SK-N-MC (cell line): ENCODE measurements around the gene KCNQ4.
A peak's percentile ranks its signal among the peaks of the same experiment; 100 is the strongest.

Experiments used
- DNase-seq: peaks from one replicate; pipeline ENCODE4 v3.0.0-alpha.2; 2011; ENCODE audit warnings: low read depth, low spot score
- H3K27ac ChIP-seq: fragments of 200-600 bp; sonication (generic); 2 replicates; pipeline ENCODE4 v1.5.1; 2016; ENCODE audit warnings: mixed run types
- H3K36me3 ChIP-seq: fragments of 200-600 bp; sonication (generic); 2 replicates; pipeline ENCODE4 v1.6.1; 2017; ENCODE audit warnings: antibody characterized with exemption, low read length, mixed read lengths; ENCODE audit not compliant: insufficient read depth
- H3K4me3 ChIP-seq: fragments of 200-600 bp; sonication (generic); 2 replicates; pipeline ENCODE4 v1.5.1; 2016
- H3K9ac ChIP-seq: fragments of 200-600 bp; sonication (generic); 2 replicates; pipeline ENCODE4 v1.8.0; 2017; ENCODE audit warnings: mixed run types, mixed read lengths; ENCODE audit not compliant: insufficient read length
- H3K9me3 ChIP-seq: fragments of 200-600 bp; sonication (generic); 2 replicates; pipeline ENCODE4 v1.6.1; 2017; ENCODE audit warnings: low read depth, mild to moderate bottlenecking, antibody characterized with exemption, low read length, moderate library complexity, mixed read lengths
- EZH2 ChIP-seq: fragments of 200-600 bp; sonication (generic); IDR thresholded peaks from one replicate; pipeline ENCODE4 v1.6.1; 2017; ENCODE audit warnings: antibody characterized with exemption
- FOXP2 ChIP-seq: optimal IDR thresholded peaks from 2 replicates; pipeline ENCODE3; 2011; ENCODE audit warnings: mild to moderate bottlenecking, moderate library complexity; ENCODE audit not compliant: insufficient read depth; ENCODE audit errors: extremely low read length, control extremely low read depth
- POLR2AphosphoS5 ChIP-seq: IDR thresholded peaks from 2 replicates; pipeline ENCODE4 v1.6.1; 2012; ENCODE audit warnings: mild to moderate bottlenecking, low read depth, low read length, borderline replicate concordance

Gene KCNQ4

DNA sequence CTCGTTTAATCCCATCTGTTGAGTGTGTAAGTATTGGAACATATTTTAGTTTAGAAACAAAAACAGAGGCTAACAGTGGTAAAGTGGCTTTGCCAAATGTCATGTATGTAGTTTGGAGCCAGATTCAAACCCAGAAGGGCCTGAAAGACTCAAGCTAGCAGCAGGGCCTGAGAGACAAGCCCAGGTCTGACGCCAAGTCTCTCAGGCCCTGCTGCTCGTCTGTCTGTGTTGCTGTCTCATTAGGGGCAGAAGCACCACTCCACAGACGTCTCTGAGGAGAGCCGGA is 70.2 kb downstream of the KCNQ4 start:
- H3K36me3 ChIP-seq: no peaks in the 10 kb centered on the region
- H3K9ac ChIP-seq: no peak overlapping the region
- no peak overlapping the region for H3K4me3 ChIP-seq
- no peaks in the 10 kb centered on the region for H3K9me3 ChIP-seq
- no peak for DNase-seq
- TF ChIP-seq POLR2AphosphoS5: no peak
- TF ChIP-seq EZH2: no peak
- no peak for TF ChIP-seq FOXP2
- H3K27ac ChIP-seq: no peak overlapping the region

- Histone ChIP-seq H3K36me3 (no peaks in the 10 kb centered on the region), H3K27ac (no peak overlapping the region)
- no peak for DNase-seq
Measured at GRCh38 chr1:40855513-40855912, 71.9 kb downstream of the KCNQ4 start.

DNA sequence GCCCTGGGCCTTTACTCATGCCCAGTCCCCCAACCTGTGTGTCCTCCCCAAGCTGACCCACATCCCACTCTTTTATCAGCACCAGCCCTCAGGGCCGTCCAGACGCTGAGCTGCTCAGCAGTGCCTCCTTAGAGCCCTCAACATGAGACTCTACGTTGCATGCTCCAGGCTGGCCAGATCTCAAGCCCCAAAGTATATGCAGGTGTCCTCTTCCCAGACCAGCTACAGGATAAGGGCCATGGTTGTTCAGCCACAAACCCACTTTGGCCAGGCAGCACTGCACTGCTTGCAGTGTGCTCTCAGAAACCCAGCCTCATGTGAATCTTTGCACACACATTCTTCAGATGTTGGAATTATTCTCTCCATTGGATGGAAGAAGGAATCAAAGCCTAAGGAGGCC is 72.5 kb downstream of the KCNQ4 start:
- Histone ChIP-seq H3K9ac (no peak overlapping the region), H3K4me3 (no peak overlapping the region), H3K9me3 (no peaks in the 10 kb centered on the region), H3K27ac (no peak overlapping the region), H3K36me3 (no peaks in the 10 kb centered on the region)
- TF ChIP-seq EZH2: no peak
- TF ChIP-seq POLR2AphosphoS5: no peak
- no peak for TF ChIP-seq FOXP2
- no peak for DNase-seq

More at GRCh38 chr1:40855513-40855912, 71.9 kb downstream of the KCNQ4 start:
- Histone ChIP-seq H3K9me3 (no peaks in the 10 kb centered on the region), H3K9ac (no peak overlapping the region), H3K4me3 (no peak overlapping the region)
- TF ChIP-seq POLR2AphosphoS5 (no peak), FOXP2 (no peak), EZH2 (no peak)

- DNase-seq: no peak
- H3K4me3 ChIP-seq: no peak overlapping the region
Measured at GRCh38 chr1:40856656-40857302, 73.2 kb downstream of the KCNQ4 start.

DNA sequence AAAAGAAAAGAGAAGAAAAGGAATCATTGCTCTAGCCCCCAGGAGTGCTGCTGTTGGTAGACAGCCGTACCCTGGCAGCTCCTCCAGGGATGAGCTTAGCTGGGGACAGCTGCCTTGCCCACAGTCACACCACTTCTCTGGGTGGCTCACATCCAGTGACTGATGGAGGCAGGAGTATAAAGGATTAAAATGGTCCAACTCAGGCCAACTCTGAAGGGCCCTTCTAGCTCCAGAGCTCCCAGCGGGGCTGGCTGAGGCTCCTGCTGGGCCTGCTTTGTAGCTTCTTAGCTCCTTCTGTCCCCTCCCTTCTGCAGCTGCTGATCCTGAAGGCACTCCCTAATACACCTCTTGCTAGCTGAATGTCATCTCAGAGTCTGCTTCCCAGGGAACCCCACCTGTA is 74.2 kb downstream of the KCNQ4 start:
- no peak for TF ChIP-seq POLR2AphosphoS5
- DNase-seq: no peak
- no peak overlapping the region for H3K27ac ChIP-seq
- H3K36me3 ChIP-seq: no peaks in the 10 kb centered on the region
- no peak overlapping the region for H3K4me3 ChIP-seq
- no peak overlapping the region for H3K9ac ChIP-seq
- H3K9me3 ChIP-seq: no peaks in the 10 kb centered on the region

More at GRCh38 chr1:40856656-40857302, 73.2 kb downstream of the KCNQ4 start:
- H3K27ac ChIP-seq: no peak overlapping the region
- H3K9ac ChIP-seq: no peak overlapping the region
- no peaks in the 10 kb centered on the region for H3K9me3 ChIP-seq
- TF ChIP-seq POLR2AphosphoS5 (no peak), EZH2 (no peak), FOXP2 (no peak)
- no peaks in the 10 kb centered on the region for H3K36me3 ChIP-seq

DNA sequence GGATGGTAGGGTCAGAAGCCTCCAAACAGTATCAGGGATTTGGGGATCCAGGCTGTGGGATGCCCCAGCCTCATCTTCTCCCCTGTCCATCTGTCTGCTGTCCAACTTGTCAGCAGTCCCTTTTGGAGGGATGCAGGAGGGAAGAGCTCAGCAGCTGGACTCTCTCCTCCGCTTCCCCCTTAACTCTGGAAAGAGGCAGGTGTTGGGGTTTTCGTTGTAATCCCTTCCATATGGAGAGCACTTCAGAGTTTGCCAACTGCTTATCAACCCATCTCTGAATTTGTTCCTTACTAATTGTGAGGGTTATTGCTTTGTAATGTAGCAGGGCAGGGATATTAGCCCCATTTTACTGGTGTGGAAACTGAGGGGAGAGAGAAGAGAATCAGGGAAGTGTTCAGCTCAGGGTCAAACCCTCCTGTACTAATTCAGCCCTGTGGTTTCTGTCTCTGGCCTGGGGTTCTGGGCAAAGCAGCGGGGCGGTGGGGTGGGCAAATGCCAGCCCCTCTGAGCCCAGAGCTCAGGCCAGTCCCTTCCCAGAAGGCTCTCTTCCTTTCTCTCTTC is 75.3 kb downstream of the KCNQ4 start:
- Histone ChIP-seq H3K9me3 (no peaks in the 10 kb centered on the region), H3K27ac (no peak overlapping the region), H3K36me3 (no peaks in the 10 kb centered on the region), H3K9ac (no peak overlapping the region), H3K4me3 (no peak overlapping the region)
- DNase-seq: no peak
- no peak for TF ChIP-seq POLR2AphosphoS5
- no peak for TF ChIP-seq EZH2
- TF ChIP-seq FOXP2: no peak

DNA sequence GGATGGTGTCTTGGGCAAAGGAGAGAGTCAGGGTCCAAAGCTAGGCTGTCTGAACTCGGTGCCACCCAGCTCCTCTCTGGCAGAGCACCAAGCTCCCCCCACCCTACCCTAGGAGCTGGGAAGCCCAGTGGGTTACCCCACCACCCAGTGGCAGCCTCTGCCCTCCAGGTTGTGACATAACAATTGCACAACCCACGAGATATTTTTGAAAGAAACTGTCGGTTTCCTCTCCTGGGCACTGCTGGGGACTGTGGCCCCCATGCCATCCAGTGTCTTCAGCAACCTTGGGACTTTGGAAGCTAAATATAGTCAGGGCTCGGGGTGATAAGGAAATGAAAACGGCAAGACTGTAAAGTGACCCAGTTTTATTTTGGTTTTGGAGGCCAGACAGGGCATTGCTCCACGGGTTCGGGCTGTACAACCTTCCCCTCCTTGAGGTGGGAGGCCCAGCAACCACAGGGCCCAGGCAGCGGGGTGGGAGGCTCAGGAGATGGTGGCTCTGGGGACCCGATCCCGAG is 77.2 kb downstream of the KCNQ4 start:
- no peak for TF ChIP-seq POLR2AphosphoS5
- no peak for TF ChIP-seq EZH2
- TF ChIP-seq FOXP2: no peak
- H3K9me3 ChIP-seq: no peaks in the 10 kb centered on the region
- no peak overlapping the region for H3K4me3 ChIP-seq
- no peak overlapping the region for H3K9ac ChIP-seq
- DNase-seq: no peak
- no peaks in the 10 kb centered on the region for H3K36me3 ChIP-seq
- no peak overlapping the region for H3K27ac ChIP-seq

GRCh38 chr1:40861224-40862003 is 77.8 kb downstream of the KCNQ4 start:
- TF ChIP-seq EZH2 (no peak), FOXP2 (no peak), POLR2AphosphoS5 (no peak)
- no peak overlapping the region for H3K9ac ChIP-seq
- H3K9me3 ChIP-seq: no peaks in the 10 kb centered on the region
- no peak for DNase-seq
- H3K4me3 ChIP-seq: peak overlapping the region; percentile 76
- no peak overlapping the region for H3K27ac ChIP-seq
- H3K36me3 ChIP-seq: no peaks in the 10 kb centered on the region
